HG02623 (cell line): Measurements from ENCODE around the gene LNX1.

ENCODE experiments used
- ATAC-seq: cut with Tn5 transposase; IDR thresholded peaks from one replicate; pipeline ENCODE4 v1.9.1; 2021; ENCODE audit warnings: moderate library complexity; ENCODE audit not compliant: unreplicated experiment

The LNX1 gene

GRCh38 chr4:53601251-53601764, 10.0 kb upstream of the LNX1 start:
- peak; percentile 54 for ATAC-seq

- peak; percentile 71 for ATAC-seq
Observed at GRCh38 chr4:53599632-53600031, 8.3 kb upstream of the LNX1 start.

- ATAC-seq = no peak
Observed at GRCh38 chr4:53598901-53599300, 7.6 kb upstream of the LNX1 start.

GRCh38 chr4:53598483-53598882, 7.2 kb upstream of the LNX1 start:
- no peak for ATAC-seq

- ATAC-seq = no peak
Observed at GRCh38 chr4:53596901-53597300, 5.6 kb upstream of the LNX1 start.

GRCh38 chr4:53595834-53596233, 4.5 kb upstream of the LNX1 start:
- ATAC-seq = no peak

- ATAC-seq = no peak
Observed at GRCh38 chr4:53595204-53595603, 3.9 kb upstream of the LNX1 start.

- no peak for ATAC-seq
Observed at GRCh38 chr4:53593765-53594164, 2.5 kb upstream of the LNX1 start.

- no peak for ATAC-seq
Observed at GRCh38 chr4:53592686-53593501, 1.6 kb upstream of the LNX1 start.

GRCh38 chr4:53592122-53592521, 836 bp upstream of the LNX1 start:
- no peak for ATAC-seq

- ATAC-seq = no peak
Observed at GRCh38 chr4:53590187-53590586, 1.1 kb downstream of the LNX1 start.

GRCh38 chr4:53589511-53589910, 1.8 kb downstream of the LNX1 start:
- no peak for ATAC-seq

GRCh38 chr4:53587135-53587534, 4.2 kb downstream of the LNX1 start:
- no peak for ATAC-seq

GRCh38 chr4:53586121-53586816, 5.0 kb downstream of the LNX1 start:
- no peak for ATAC-seq

- no peak for ATAC-seq
Observed at GRCh38 chr4:53584658-53585057, 6.6 kb downstream of the LNX1 start.

GRCh38 chr4:53583513-53583912, 7.8 kb downstream of the LNX1 start:
- no peak for ATAC-seq

- no peak for ATAC-seq
Observed at GRCh38 chr4:53582194-53582593, 9.1 kb downstream of the LNX1 start.

GRCh38 chr4:53580274-53580673, 11.0 kb downstream of the LNX1 start:
- ATAC-seq = no peak

GRCh38 chr4:53579826-53580225, 11.5 kb downstream of the LNX1 start:
- ATAC-seq = no peak

- no peak for ATAC-seq
Observed at GRCh38 chr4:53576676-53577372, 14.5 kb downstream of the LNX1 start.

GRCh38 chr4:53576071-53576617, 15.1 kb downstream of the LNX1 start:
- ATAC-seq = no peak
